Neural cell (in vitro differentiated cells): ENCODE measurements around the gene STX8. TPM values are rescaled to one million over a fixed set of nuclear protein-coding genes. Genes with fewer than 3 reads are reported as not detected.

ENCODE experiments used
- H2AFZ ChIP-seq: fragments of 200-600, 300-800 bp; sonication (generic), shearing (Covaris generic); 2 replicates; pipeline ENCODE4 v1.6.0; 2014; ENCODE audit warnings: low read depth, mild to moderate bottlenecking, antibody characterized with exemption, low read length, moderate library complexity
- H3F3A ChIP-seq: fragments of 200-600 bp; shearing (Covaris generic); 2 replicates; pipeline ENCODE4 v1.6.1; 2016; ENCODE audit warnings: mild to moderate bottlenecking, moderate library complexity, mixed read lengths, antibody characterized with exemption, low read length; ENCODE audit not compliant: insufficient read depth, poor library complexity, severe bottlenecking
- H3K27ac ChIP-seq: fragments of 200-600, 300-800 bp; sonication (generic), shearing (Covaris generic); 2 replicates; pipeline ENCODE4 v1.5.1; 2014; ENCODE audit warnings: mild to moderate bottlenecking, low read length, moderate library complexity
- H3K27me3 ChIP-seq: fragments of 300-800, 200-600 bp; sonication (generic), shearing (Covaris generic); 2 replicates; pipeline ENCODE4 v1.6.0; 2014; ENCODE audit warnings: mild to moderate bottlenecking, low read depth, low read length, moderate library complexity; ENCODE audit not compliant: insufficient read depth
- H3K36me3 ChIP-seq: fragments of 300-800, 200-600 bp; sonication (generic), shearing (Covaris generic); 2 replicates; pipeline ENCODE4 v1.5.1; 2014; ENCODE audit warnings: mild to moderate bottlenecking, antibody characterized with exemption, low read length, moderate library complexity; ENCODE audit not compliant: insufficient read depth
- H3K4me2 ChIP-seq: fragments of 300-800, 200-600 bp; sonication (generic), shearing (Covaris generic); 2 replicates; pipeline ENCODE4 v1.6.0; 2014; ENCODE audit warnings: mild to moderate bottlenecking, low read length
- H3K4me3 ChIP-seq: fragments of 300-800, 200-600 bp; sonication (generic), shearing (Covaris generic); 2 replicates; pipeline ENCODE4 v1.5.1; 2014; ENCODE audit warnings: mild to moderate bottlenecking, low read length, moderate library complexity
- H3K79me2 ChIP-seq: fragments of 200-600 bp; shearing (Covaris generic); replicated peaks from 2 replicates; pipeline ENCODE4 v1.6.0; 2014; ENCODE audit warnings: mild to moderate bottlenecking, low read length, moderate library complexity; ENCODE audit not compliant: insufficient read depth
- H3K9ac ChIP-seq: fragments of 300-800, 200-600 bp; sonication (generic), shearing (Covaris generic); 2 replicates; pipeline ENCODE4 v1.6.1; 2016; ENCODE audit warnings: mild to moderate bottlenecking, low read length, mixed read lengths
- H3K9me2 ChIP-seq: fragments of 200-600 bp; shearing (Covaris generic); 2 replicates; pipeline ENCODE4 v1.6.1; 2016; ENCODE audit warnings: mild to moderate bottlenecking, low read length, mixed read lengths; ENCODE audit not compliant: insufficient read depth
- H3K9me3 ChIP-seq: fragments of 200-600, 300-800 bp; sonication (generic), shearing (Covaris generic); 2 replicates; pipeline ENCODE4 v1.6.1; 2016; ENCODE audit warnings: mild to moderate bottlenecking, mixed run types, low read length, moderate library complexity, mixed read lengths
- H4K20me1 ChIP-seq: fragments of 200-600 bp; shearing (Covaris generic); 2 replicates; pipeline ENCODE4 v1.6.1; 2016; ENCODE audit warnings: mild to moderate bottlenecking, mixed run types; ENCODE audit not compliant: insufficient read depth
- CTCF ChIP-seq: fragments of 450-650 bp; IDR thresholded peaks from 2 replicates; pipeline ENCODE4 v1.5.1; 2014; ENCODE audit warnings: antibody characterized with exemption, mild to moderate bottlenecking, moderate library complexity; ENCODE audit not compliant: poor library complexity, severe bottlenecking
- EP300 ChIP-seq: fragments of 450-650 bp; conservative IDR thresholded peaks from 2 replicates; pipeline ENCODE4 v1.6.1; 2014; ENCODE audit warnings: antibody characterized with exemption, mild to moderate bottlenecking, moderate library complexity; ENCODE audit not compliant: poor library complexity, severe bottlenecking
- EZH2 ChIP-seq: fragments of 200-600, 300-800 bp; shearing (Covaris generic), sonication (generic); IDR thresholded peaks from 2 replicates; pipeline ENCODE4 v1.6.1; 2014; ENCODE audit warnings: antibody characterized with exemption, low read length, borderline replicate concordance, mild to moderate bottlenecking; ENCODE audit not compliant: insufficient read depth, poor library complexity, severe bottlenecking
- MXI1 ChIP-seq: fragments of 450-650 bp; conservative IDR thresholded peaks from 2 replicates; pipeline ENCODE4 v1.6.1; 2014; ENCODE audit warnings: antibody characterized with exemption, mild to moderate bottlenecking; ENCODE audit not compliant: poor library complexity, severe bottlenecking
- POLR2AphosphoS5 ChIP-seq: IDR thresholded peaks from 2 replicates; pipeline ENCODE4 v1.6.1; 2012
- RAD21 ChIP-seq: fragments of 450-650 bp; conservative IDR thresholded peaks from 2 replicates; pipeline ENCODE4 v1.6.1; 2014; ENCODE audit warnings: antibody characterized with exemption, mild to moderate bottlenecking, moderate library complexity
- SMC3 ChIP-seq: fragments of 450-650 bp; conservative IDR thresholded peaks from 2 replicates; pipeline ENCODE4 v1.6.1; 2014; ENCODE audit warnings: antibody characterized with exemption, mild to moderate bottlenecking, moderate library complexity; ENCODE audit not compliant: poor library complexity
- TAF1 ChIP-seq: IDR thresholded peaks from 2 replicates; pipeline ENCODE4 v1.6.1; 2012; ENCODE audit warnings: low read depth
- polyA plus RNA-seq: library from polyadenylated mRNA; depleted of rRNA; stranded (reverse); fragments of >200 nt; gene quantifications from 2 replicates; pipeline ENCODE4 v1.2.3, GENCODE V29; 2014
- TF ChIP-seq, protein P1 (sequence below): IDR thresholded peaks from 2 replicates; pipeline ENCODE4 v1.6.1; 2012; ENCODE audit warnings: borderline replicate concordance

The STX8 gene
- polyA plus RNA-seq, 1 donor from 2014 or later: 100 TPM

- Histone ChIP-seq H4K20me1 (no peaks in the 10 kb centered on the region), H3K27me3 (no peaks in the 10 kb centered on the region), H3K9me3 (no peaks in the 10 kb centered on the region), H3K4me2 (no peak overlapping the region), H2AFZ (no peak overlapping the region), H3K9ac (peak overlapping the region; percentile 56), H3K4me3 (peak overlapping the region; percentile 33), H3K36me3 (no peaks in the 10 kb centered on the region), H3K79me2 (no peaks in the 10 kb centered on the region), H3K27ac (peak overlapping the region; percentile 79), H3F3A (no peaks in the 10 kb centered on the region), H3K9me2 (no peaks in the 10 kb centered on the region)
- TF ChIP-seq EZH2 (no peak), EP300 (peak; percentile 41), CTCF (peak; percentile 36), POLR2AphosphoS5 (peak; percentile 37), MXI1 (no peak), TAF1 (no peak), SMC3 (peak; percentile 38), RAD21 (peak; percentile 40)
- TF ChIP-seq, protein P1, sequence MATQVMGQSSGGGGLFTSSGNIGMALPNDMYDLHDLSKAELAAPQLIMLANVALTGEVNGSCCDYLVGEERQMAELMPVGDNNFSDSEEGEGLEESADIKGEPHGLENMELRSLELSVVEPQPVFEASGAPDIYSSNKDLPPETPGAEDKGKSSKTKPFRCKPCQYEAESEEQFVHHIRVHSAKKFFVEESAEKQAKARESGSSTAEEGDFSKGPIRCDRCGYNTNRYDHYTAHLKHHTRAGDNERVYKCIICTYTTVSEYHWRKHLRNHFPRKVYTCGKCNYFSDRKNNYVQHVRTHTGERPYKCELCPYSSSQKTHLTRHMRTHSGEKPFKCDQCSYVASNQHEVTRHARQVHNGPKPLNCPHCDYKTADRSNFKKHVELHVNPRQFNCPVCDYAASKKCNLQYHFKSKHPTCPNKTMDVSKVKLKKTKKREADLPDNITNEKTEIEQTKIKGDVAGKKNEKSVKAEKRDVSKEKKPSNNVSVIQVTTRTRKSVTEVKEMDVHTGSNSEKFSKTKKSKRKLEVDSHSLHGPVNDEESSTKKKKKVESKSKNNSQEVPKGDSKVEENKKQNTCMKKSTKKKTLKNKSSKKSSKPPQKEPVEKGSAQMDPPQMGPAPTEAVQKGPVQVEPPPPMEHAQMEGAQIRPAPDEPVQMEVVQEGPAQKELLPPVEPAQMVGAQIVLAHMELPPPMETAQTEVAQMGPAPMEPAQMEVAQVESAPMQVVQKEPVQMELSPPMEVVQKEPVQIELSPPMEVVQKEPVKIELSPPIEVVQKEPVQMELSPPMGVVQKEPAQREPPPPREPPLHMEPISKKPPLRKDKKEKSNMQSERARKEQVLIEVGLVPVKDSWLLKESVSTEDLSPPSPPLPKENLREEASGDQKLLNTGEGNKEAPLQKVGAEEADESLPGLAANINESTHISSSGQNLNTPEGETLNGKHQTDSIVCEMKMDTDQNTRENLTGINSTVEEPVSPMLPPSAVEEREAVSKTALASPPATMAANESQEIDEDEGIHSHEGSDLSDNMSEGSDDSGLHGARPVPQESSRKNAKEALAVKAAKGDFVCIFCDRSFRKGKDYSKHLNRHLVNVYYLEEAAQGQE: no peak
Observed at GRCh38 chr17:9249245-9249953, 326.2 kb downstream of the STX8 start.

DNA sequence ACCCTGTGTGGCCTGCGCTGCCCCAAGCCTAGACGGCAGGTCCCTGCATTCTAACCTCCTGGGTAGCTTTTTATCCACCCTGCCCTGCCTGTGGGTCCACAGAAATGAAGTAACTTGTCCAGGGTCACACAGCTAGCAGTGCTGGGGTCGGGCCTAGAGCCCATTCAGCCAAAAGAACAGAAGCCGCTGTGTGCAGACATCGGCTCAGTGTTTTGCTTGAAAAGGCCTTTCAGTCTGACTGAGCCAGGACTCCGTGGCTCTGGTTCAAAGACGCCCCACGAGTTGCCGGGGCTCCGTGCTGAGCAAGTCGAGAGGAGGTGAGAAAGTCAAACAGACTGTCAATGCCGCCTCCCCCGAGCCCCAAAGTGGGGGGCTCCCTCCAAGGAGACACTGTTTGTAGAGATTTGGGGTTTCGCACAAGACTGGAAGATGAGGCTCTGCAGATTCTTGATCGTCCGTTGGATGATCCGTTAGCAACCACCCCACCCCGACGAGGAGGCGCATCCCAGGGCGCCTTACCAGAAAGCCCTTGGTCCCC is 328.1 kb downstream of the STX8 start:
- H3K4me2 ChIP-seq: no peak overlapping the region
- no peak overlapping the region for H3K4me3 ChIP-seq
- no peak overlapping the region for H3K9ac ChIP-seq
- H2AFZ ChIP-seq: no peak overlapping the region
- no peaks in the 10 kb centered on the region for H3K9me2 ChIP-seq
- no peaks in the 10 kb centered on the region for H3F3A ChIP-seq
- no peaks in the 10 kb centered on the region for H3K36me3 ChIP-seq
- no peak overlapping the region for H3K27ac ChIP-seq
- no peaks in the 10 kb centered on the region for H4K20me1 ChIP-seq
- no peaks in the 10 kb centered on the region for H3K9me3 ChIP-seq
- no peaks in the 10 kb centered on the region for H3K79me2 ChIP-seq
- TF ChIP-seq TAF1 (no peak), MXI1 (no peak), EZH2 (no peak), POLR2AphosphoS5 (no peak), CTCF (no peak), RAD21 (no peak), EP300 (no peak), SMC3 (no peak)
- TF ChIP-seq, protein P1: no peak
- no peaks in the 10 kb centered on the region for H3K27me3 ChIP-seq
